Muscle layer of duodenum (tissue), 2 donors: ENCODE data around the gene SASH3.

Source experiments
- H3K27ac ChIP-seq: one replicate; pipeline ENCODE4 v1.7.0; 2013; ENCODE audit warnings: mild to moderate bottlenecking, low read length
- H3K27me3 ChIP-seq: one replicate; pipeline ENCODE4 v1.7.0; 2013; ENCODE audit warnings: low read depth, mild to moderate bottlenecking, control low read depth, low read length
- H3K36me3 ChIP-seq, 2 donors: one replicate each; pipeline ENCODE4 v1.7.0; 2013; ENCODE audit warnings: low read length in 2 of 2, control low read depth in 1 of 2, mild to moderate bottlenecking in 1 of 2; ENCODE audit not compliant: insufficient read depth in 2 of 2, control insufficient read depth in 1 of 2
- H3K4me1 ChIP-seq, 2 donors: one replicate each; pipeline ENCODE4 v1.7.0; 2013; ENCODE audit warnings: low read length in 2 of 2, mild to moderate bottlenecking in 2 of 2, control low read depth in 1 of 2, moderate library complexity in 1 of 2; ENCODE audit not compliant: insufficient read depth in 2 of 2, control insufficient read depth in 1 of 2
- H3K4me3 ChIP-seq, 2 donors: one replicate each; pipeline ENCODE4 v1.7.0; 2013; ENCODE audit warnings: low read length in 2 of 2, low read depth in 1 of 2, mild to moderate bottlenecking in 1 of 2
- H3K9me3 ChIP-seq, 2 donors: one replicate each; pipeline ENCODE4 v1.7.0; 2013; ENCODE audit warnings: low read length in 2 of 2, control low read depth in 1 of 2, mild to moderate bottlenecking in 1 of 2; ENCODE audit not compliant: control insufficient read depth in 1 of 2
- donor health status: healthy.

SASH3 gene

GRCh38 chrX:129798888-129799287 lies 19.1 kb downstream of the SASH3 start:
- Histone ChIP-seq H3K9me3 (no peaks in the 10 kb centered on the region), H3K27ac (no peak overlapping the region)

GRCh38 chrX:129800186-129800585 lies 20.4 kb downstream of the SASH3 start:
- H3K27me3 ChIP-seq = no peaks in the 10 kb centered on the region
- no peaks in the 10 kb centered on the region for H3K4me1 ChIP-seq
- no peak overlapping the region for H3K4me3 ChIP-seq
- H3K36me3 ChIP-seq = peaks cover 4 to 17% of the 10 kb centered on the region in 2 donors
- no peaks in the 10 kb centered on the region for H3K9me3 ChIP-seq
- no peak overlapping the region for H3K27ac ChIP-seq

More at GRCh38 chrX:129798888-129799287, 19.1 kb downstream of the SASH3 start:
- Histone ChIP-seq H3K4me3 (no peak overlapping the region), H3K4me1 (no peaks in the 10 kb centered on the region), H3K36me3 (peaks cover under 1 to 6% of the 10 kb centered on the region in 2 donors), H3K27me3 (no peaks in the 10 kb centered on the region)

GRCh38 chrX:129802863-129803262 lies 23.1 kb downstream of the SASH3 start:
- no peak overlapping the region for H3K27ac ChIP-seq
- no peak overlapping the region for H3K4me3 ChIP-seq
- no peaks in the 10 kb centered on the region for H3K9me3 ChIP-seq
- H3K36me3 ChIP-seq = peaks cover 4 to 22% of the 10 kb centered on the region in 2 donors
- H3K4me1 ChIP-seq = no peaks in the 10 kb centered on the region
- H3K27me3 ChIP-seq = no peaks in the 10 kb centered on the region

- Histone ChIP-seq H3K36me3 (peaks cover 4 to 23% of the 10 kb centered on the region in 2 donors), H3K9me3 (no peaks in the 10 kb centered on the region), H3K27ac (no peak overlapping the region), H3K27me3 (no peaks in the 10 kb centered on the region), H3K4me1 (no peaks in the 10 kb centered on the region), H3K4me3 (no peak overlapping the region)
These were observed 25.1 kb downstream of the SASH3 start for GRCh38 chrX:129804806-129805205.

- Histone ChIP-seq H3K27me3 (no peaks in the 10 kb centered on the region), H3K36me3 (peaks cover 9 to 39% of the 10 kb centered on the region in 2 donors), H3K4me1 (no peaks in the 10 kb centered on the region), H3K27ac (no peak overlapping the region), H3K4me3 (no peak overlapping the region), H3K9me3 (no peaks in the 10 kb centered on the region)
These were observed 28.5 kb downstream of the SASH3 start for GRCh38 chrX:129808158-129808828.

GRCh38 chrX:129808829-129809796 lies 29.4 kb downstream of the SASH3 start:
- Histone ChIP-seq H3K9me3 (no peaks in the 10 kb centered on the region), H3K4me1 (no peaks in the 10 kb centered on the region), H3K27me3 (no peaks in the 10 kb centered on the region), H3K27ac (no peak overlapping the region), H3K36me3 (peaks cover 6 to 39% of the 10 kb centered on the region in 2 donors), H3K4me3 (no peak overlapping the region)

- H3K4me3 ChIP-seq = no peak overlapping the region
- peaks cover 5 to 20% of the 10 kb centered on the region in 2 donors for H3K36me3 ChIP-seq
- H3K27me3 ChIP-seq = no peaks in the 10 kb centered on the region
- H3K9me3 ChIP-seq = no peaks in the 10 kb centered on the region
- H3K27ac ChIP-seq = no peak overlapping the region
- no peaks in the 10 kb centered on the region for H3K4me1 ChIP-seq
These were observed 34.1 kb downstream of the SASH3 start for GRCh38 chrX:129813662-129814368.

- Histone ChIP-seq H3K27ac (no peak overlapping the region), H3K4me1 (no peaks in the 10 kb centered on the region), H3K9me3 (no peaks in the 10 kb centered on the region), H3K36me3 (no peaks in the 10 kb centered on the region), H3K4me3 (no peak overlapping the region), H3K27me3 (no peaks in the 10 kb centered on the region)
These were observed 38.4 kb downstream of the SASH3 start for GRCh38 chrX:129818123-129818522.

GRCh38 chrX:129823115-129823514 lies 43.4 kb downstream of the SASH3 start:
- Histone ChIP-seq H3K36me3 (peaks cover 0 to 7% of the 10 kb centered on the region in 2 donors), H3K27me3 (no peaks in the 10 kb centered on the region), H3K4me1 (peaks cover 0 to 3% of the 10 kb centered on the region in 2 donors), H3K27ac (no peak overlapping the region), H3K9me3 (no peaks in the 10 kb centered on the region), H3K4me3 (no peak overlapping the region)

- H3K4me1 ChIP-seq = peaks cover 0 to 3% of the 10 kb centered on the region in 2 donors
- no peaks in the 10 kb centered on the region for H3K27me3 ChIP-seq
- H3K4me3 ChIP-seq = no peak overlapping the region
- no peaks in the 10 kb centered on the region for H3K9me3 ChIP-seq
- no peak overlapping the region for H3K27ac ChIP-seq
- H3K36me3 ChIP-seq = peaks cover 0 to 7% of the 10 kb centered on the region in 2 donors
These were observed 43.8 kb downstream of the SASH3 start for GRCh38 chrX:129823522-129823921.

GRCh38 chrX:129824620-129825019 lies 44.9 kb downstream of the SASH3 start:
- Histone ChIP-seq H3K4me3 (no peak overlapping the region), H3K9me3 (no peaks in the 10 kb centered on the region), H3K27me3 (no peaks in the 10 kb centered on the region), H3K27ac (no peak overlapping the region), H3K36me3 (peaks cover 0 to 7% of the 10 kb centered on the region in 2 donors), H3K4me1 (peaks cover 0 to 3% of the 10 kb centered on the region in 2 donors)
